Transverse colon (tissue), 4 donors: ENCODE results near the gene CFAP221. TPM values are rescaled to one million over a fixed set of nuclear protein-coding genes. Genes with fewer than 3 reads are reported as not detected.

ENCODE experiments used
- DNase-seq: peaks from one replicate; pipeline ENCODE4 v3.0.0-alpha.2; 2019
- H3K27ac ChIP-seq, 4 donors: fragments of 200-600 bp; sonication (generic); 2 replicates each; pipeline ENCODE4 v1.5.1; 2016 to 2018; ENCODE audit warnings: inconsistent platforms in 4 of 4
- H3K27me3 ChIP-seq: fragments of 200-600 bp; sonication (generic); 2 replicates; pipeline ENCODE4 v1.5.1; 2017; ENCODE audit warnings: inconsistent platforms
- H3K36me3 ChIP-seq, 4 donors: fragments of 200-600 bp; sonication (generic); 2 replicates each; pipeline ENCODE4 v1.5.1; 2017 to 2019; ENCODE audit warnings: inconsistent platforms in 4 of 4
- H3K4me1 ChIP-seq, 4 donors: fragments of 200-600 bp; sonication (generic); 2 replicates each; pipeline ENCODE4 v1.5.1; 2017 to 2020; ENCODE audit warnings: inconsistent platforms in 4 of 4
- H3K4me3 ChIP-seq, 4 donors: fragments of 200-600 bp; sonication (generic); 1 replicate in 1 of 4; 2 replicates in 3 of 4; pipeline versions ENCODE4 v1.5.1 to v1.6.1; 2017 to 2019; ENCODE audit warnings: inconsistent platforms in 4 of 4
- H3K9me3 ChIP-seq, 2 donors: fragments of 200-600 bp; sonication (generic); 2 replicates each; pipeline ENCODE4 v1.5.1; 2017 to 2019; ENCODE audit warnings: inconsistent platforms in 2 of 2
- CTCF ChIP-seq, 5 experiments: fragments of 200-600 bp in 3 of 5; fragments of 450-650 bp in 2 of 5; sonication (generic) in 3 of 5; IDR thresholded peaks; 1 replicate in 2 of 5; 2 replicates in 3 of 5; pipeline ENCODE4 v1.5.1; 2016 to 2017; ENCODE audit warnings: antibody characterized with exemption in 5 of 5, inconsistent platforms in 3 of 5, mild to moderate bottlenecking in 2 of 5, moderate library complexity in 1 of 5
- EP300 ChIP-seq: sonication (generic); formaldehyde crosslinking; IDR thresholded peaks from one replicate; pipeline ENCODE4 v1.6.1; 2017; ENCODE audit warnings: antibody characterized with exemption, low read depth
- POLR2A ChIP-seq: fragments of 450-650 bp; IDR thresholded peaks from one replicate; pipeline ENCODE4 v1.6.1; 2016; ENCODE audit warnings: antibody characterized with exemption, mild to moderate bottlenecking, moderate library complexity
- POLR2AphosphoS5 ChIP-seq, 3 donors: sonication (generic); formaldehyde crosslinking; IDR thresholded peaks; one replicate each; pipeline ENCODE4 v1.6.1; 2016; ENCODE audit warnings: antibody characterized with exemption in 3 of 3
- WGBS, 2 donors: methylation state at CpG; one replicate each; pipeline ENCODE4 v1.1.5; 2018; ENCODE audit warnings: low coverage in 1 of 2; 5-methylcytosine and 5-hydroxymethylcytosine counted together
- in situ Hi-C, 4 donors: fragments of 200-750 bp; cut with MboI; loops; one replicate each; pipeline versions ENCODE4 v1.15.0 to v1.15.1; 2017; ENCODE audit warnings: low sequenced_read_pairs in 3 of 4, low pct_ligation_motif_present in 1 of 4, low pct_unique_long_range_greater_than_20kb in 1 of 4
- intact Hi-C: fragments of 100-400 bp; cut with DNase I; formaldehyde crosslinking; loops from one replicate; pipeline ENCODE4 v1.15.1; 2023; ENCODE audit warnings: low total_unique reads
- total RNA-seq, 4 donors: library from RNA; depleted of rRNA; stranded (reverse); fragments of >200 nt; gene quantifications; one replicate each; pipeline ENCODE4 v1.1.0, GENCODE V29; 2016

Gene CFAP221
- total RNA-seq, 4 donors from 2014 or later: not detected

- in situ Hi-C loops: no loop called here
- intact Hi-C loops: no loop called here
Measured at GRCh38 chr2:119536707-119537106, 7.5 kb upstream of the CFAP221 start.

DNA sequence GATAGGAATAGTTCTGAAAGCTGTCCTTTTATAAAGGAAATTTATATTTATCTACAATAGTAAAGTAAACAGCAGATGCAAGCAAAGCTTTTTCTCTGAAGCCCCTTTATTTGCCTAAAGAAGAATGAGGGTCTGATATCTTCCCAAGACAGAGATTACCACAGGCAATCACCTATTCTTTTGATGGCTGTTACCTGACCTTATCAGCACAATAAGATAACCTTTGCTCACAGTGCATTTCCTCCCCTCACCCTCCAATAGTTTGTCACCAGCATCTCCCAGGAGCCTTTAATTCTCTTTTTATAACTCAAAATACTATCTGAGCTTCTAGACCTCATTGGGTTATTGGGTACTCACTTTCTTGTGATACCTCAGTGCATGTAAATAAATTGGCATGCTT is 6.5 kb upstream of the CFAP221 start:
- intact Hi-C loops (no loop called here), in situ Hi-C loops (no loop called here)
- no peak overlapping the region for H3K4me3 ChIP-seq
- H3K27me3 ChIP-seq: peaks cover 11% of the 10 kb centered on the region
- no peak for TF ChIP-seq POLR2A
- TF ChIP-seq CTCF (IDR thresholded peaks at IDR 0.05): no peak
- no peak for TF ChIP-seq EP300
- no peak for TF ChIP-seq POLR2AphosphoS5 (IDR thresholded peaks at IDR 0.05)
- no peak overlapping the region for H3K27ac ChIP-seq
- H3K9me3 ChIP-seq: peaks cover 9 to 13% of the 10 kb centered on the region in 2 donors
- no peaks in the 10 kb centered on the region for H3K4me1 ChIP-seq
- no peaks in the 10 kb centered on the region for H3K36me3 ChIP-seq
- no peak for DNase-seq

More at GRCh38 chr2:119536707-119537106, 7.5 kb upstream of the CFAP221 start:
- DNase-seq: no peak
- 48% methylated on average over 1 of the region's 1 CpG; no CpG with 5 or more reads in 1 of the 2 donors for WGBS, 2 donors
- peaks cover 9 to 13% of the 10 kb centered on the region in 2 donors for H3K9me3 ChIP-seq
- H3K27ac ChIP-seq: no peak overlapping the region
- no peaks in the 10 kb centered on the region for H3K4me1 ChIP-seq
- H3K27me3 ChIP-seq: peaks cover 11% of the 10 kb centered on the region
- TF ChIP-seq POLR2AphosphoS5 (IDR thresholded peaks at IDR 0.05) (no peak), POLR2A (no peak)
- no peak overlapping the region for H3K4me3 ChIP-seq
- no peaks in the 10 kb centered on the region for H3K36me3 ChIP-seq

DNA sequence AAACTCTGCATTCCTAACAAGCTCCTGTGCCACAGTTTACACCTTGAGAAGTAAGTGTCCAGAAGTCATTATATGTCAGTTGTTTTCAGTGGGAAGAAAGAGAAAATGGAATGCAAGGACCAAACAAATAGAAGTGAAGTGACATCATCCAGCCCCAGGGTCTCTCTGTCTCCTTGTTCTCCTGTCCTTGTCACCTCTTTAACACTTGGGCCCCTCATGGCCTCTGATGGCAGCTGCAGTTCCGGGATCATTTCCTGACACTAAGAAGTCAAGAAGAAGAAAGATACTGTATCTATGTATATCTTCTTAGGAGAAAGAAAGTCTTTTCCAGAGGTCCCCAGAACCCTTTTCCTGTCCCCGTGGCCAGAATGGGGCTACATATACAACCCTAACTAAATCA is 2.8 kb upstream of the CFAP221 start:
- Histone ChIP-seq H3K4me1 (peaks cover 0 to 11% (median 7%) of the 10 kb centered on the region in 4 donors), H3K27ac (no peak overlapping the region), H3K27me3 (peaks cover 23% of the 10 kb centered on the region), H3K36me3 (no peaks in the 10 kb centered on the region), H3K4me3 (no peak overlapping the region), H3K9me3 (no peaks in the 10 kb centered on the region)
- TF ChIP-seq EP300 (no peak), POLR2A (no peak), CTCF (IDR thresholded peaks at IDR 0.05) (no peak), POLR2AphosphoS5 (IDR thresholded peaks at IDR 0.05) (no peak)
- in situ Hi-C loops: no loop called here
- WGBS, 2 donors: 88 to 100% methylated on average over 1 to 2 of the region's 2 CpGs
- intact Hi-C loops: no loop called here
- DNase-seq: no peak

DNA sequence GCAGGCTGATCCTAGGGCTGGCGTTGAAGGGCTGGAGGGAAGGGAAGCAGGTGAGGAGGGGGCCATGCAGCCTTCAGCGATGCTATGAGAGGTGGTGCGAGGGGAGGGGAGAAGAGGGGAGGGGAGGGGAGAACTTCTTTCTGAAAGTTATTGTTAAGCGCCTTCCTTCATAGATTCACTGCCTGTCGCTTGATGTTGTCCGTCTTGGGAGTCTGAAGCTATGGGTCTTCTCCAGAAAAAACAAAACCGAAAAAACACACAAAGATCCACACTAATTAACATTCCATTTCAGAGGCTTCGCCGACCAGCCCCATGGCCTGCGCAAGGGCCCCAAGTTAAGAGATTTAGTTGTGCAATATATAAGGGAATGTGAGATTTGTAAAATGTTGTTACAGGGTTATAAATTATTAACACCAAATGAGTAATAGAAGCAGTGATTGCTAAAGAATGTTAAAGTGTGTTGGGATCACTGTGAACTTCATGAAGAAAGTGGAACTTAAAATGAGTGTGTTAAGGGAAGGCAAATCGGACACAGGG is 758 bp downstream of the CFAP221 start:
- H3K9me3 ChIP-seq: no peaks in the 10 kb centered on the region
- H3K27me3 ChIP-seq: peaks cover 22% of the 10 kb centered on the region
- in situ Hi-C loops: no loop called here
- no peak for DNase-seq
- intact Hi-C loops: no loop called here
- no peak overlapping the region for H3K27ac ChIP-seq
- TF ChIP-seq POLR2A (no peak), POLR2AphosphoS5 (IDR thresholded peaks at IDR 0.05) (no peak), EP300 (no peak), CTCF (IDR thresholded peaks at IDR 0.05) (no peak)
- no peaks in the 10 kb centered on the region for H3K36me3 ChIP-seq
- peaks cover 0 to 11% (median 7%) of the 10 kb centered on the region in 4 donors for H3K4me1 ChIP-seq
- H3K4me3 ChIP-seq: peak overlapping the region in 1 of 4 donors; percentile 60
- WGBS, 2 donors: 70 to 77% methylated on average over 8 to 11 of the region's 11 CpGs
